Measurements from ENCODE around the gene TBC1D9. TPM values are rescaled to one million over a fixed set of nuclear protein-coding genes. Genes with fewer than 3 reads are reported as not detected.

TBC1D9 gene
- total RNA-seq, 1 donor = 28.7 TPM

DNA sequence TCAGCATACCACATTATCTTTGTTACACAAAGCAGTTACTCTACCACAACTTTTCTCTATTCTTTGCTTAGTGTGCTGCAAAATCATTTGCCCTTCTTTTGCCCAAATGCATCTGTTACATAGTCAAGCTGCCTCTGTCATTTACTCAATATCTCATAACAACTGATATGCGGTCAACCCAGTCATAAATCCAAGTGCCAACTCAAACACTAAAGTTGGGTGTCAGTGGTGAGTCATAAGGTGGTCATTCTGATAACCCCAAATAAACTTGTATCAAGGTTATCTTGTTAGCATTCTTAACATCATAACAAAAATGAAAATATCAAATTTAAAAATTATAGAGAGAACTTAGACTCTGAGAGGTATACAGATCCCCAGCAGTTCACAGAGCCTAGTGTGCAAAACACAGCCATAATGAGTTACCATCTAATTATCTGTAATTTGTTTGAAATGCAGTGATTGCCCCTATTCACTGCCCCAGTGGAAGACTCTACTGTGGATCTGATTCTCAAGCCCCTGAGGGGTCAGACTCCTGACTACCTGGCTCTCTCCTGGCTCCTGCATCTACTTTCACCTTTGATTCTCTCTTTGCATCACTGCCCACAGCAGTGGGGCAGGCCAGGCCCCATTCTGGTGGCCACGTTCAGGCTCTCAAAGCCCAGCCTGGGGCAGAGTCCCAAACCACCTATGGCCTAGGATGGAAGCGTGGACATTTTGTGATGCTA, 29.2 kb downstream of the TBC1D9 start:
- TF ChIP-seq, protein P1, sequence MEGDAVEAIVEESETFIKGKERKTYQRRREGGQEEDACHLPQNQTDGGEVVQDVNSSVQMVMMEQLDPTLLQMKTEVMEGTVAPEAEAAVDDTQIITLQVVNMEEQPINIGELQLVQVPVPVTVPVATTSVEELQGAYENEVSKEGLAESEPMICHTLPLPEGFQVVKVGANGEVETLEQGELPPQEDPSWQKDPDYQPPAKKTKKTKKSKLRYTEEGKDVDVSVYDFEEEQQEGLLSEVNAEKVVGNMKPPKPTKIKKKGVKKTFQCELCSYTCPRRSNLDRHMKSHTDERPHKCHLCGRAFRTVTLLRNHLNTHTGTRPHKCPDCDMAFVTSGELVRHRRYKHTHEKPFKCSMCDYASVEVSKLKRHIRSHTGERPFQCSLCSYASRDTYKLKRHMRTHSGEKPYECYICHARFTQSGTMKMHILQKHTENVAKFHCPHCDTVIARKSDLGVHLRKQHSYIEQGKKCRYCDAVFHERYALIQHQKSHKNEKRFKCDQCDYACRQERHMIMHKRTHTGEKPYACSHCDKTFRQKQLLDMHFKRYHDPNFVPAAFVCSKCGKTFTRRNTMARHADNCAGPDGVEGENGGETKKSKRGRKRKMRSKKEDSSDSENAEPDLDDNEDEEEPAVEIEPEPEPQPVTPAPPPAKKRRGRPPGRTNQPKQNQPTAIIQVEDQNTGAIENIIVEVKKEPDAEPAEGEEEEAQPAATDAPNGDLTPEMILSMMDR (IDR thresholded peaks at IDR 0.05; ENCODE audit: insufficient read depth, low read length) = no peak
- peak; percentile 82 for DNase-seq (ENCODE audit: low read depth)
- H3K4me3 ChIP-seq (ENCODE audit: low read depth, low read length) = no peak overlapping the region

DNA sequence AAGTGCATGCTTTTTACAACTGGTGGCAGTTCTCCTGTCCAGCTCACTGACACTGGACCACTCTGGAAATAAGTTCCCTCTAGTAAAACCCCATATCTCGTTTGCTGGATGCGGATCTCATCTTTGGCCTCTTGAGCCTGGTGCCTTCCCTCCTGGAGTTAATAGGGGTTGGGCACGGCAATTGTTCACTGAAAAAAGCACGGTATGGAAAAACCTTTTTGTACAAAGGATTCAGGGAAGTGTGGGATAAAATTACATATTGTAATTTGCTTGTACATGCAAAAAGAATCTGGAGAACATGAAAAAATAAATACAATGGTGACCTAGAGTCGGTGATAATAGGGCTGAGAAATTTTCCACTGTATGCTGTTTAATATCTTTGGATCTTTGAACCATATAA, 30.6 kb downstream of the TBC1D9 start:
- TF ChIP-seq, protein P1 (IDR thresholded peaks at IDR 0.05; ENCODE audit: insufficient read depth, low read length) = no peak
- no peak overlapping the region for H3K4me3 ChIP-seq (ENCODE audit: low read depth, low read length)
- no peak for DNase-seq (ENCODE audit: low read depth)

DNA sequence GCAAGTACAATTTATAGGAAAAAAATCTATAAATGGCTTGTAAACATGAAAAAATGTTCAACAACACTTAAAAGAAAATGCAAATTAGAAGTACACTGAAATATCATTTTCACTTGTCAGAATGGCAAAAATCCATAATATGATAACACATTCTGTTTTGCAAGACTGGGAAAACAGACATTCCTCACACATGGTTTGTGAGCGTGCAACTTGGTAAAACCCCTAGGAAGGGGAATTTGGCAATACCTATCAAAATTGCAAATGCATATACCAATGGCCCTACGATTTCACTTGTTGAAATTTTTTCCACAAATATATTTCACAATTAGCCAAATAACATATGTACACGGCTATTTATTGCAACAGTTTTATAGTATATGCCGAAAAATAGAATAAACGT, 31.4 kb downstream of the TBC1D9 start:
- TF ChIP-seq, protein P1 (IDR thresholded peaks at IDR 0.05; ENCODE audit: insufficient read depth, low read length) = no peak
- no peak overlapping the region for H3K4me3 ChIP-seq (ENCODE audit: low read depth, low read length)
- peak; percentile 40 for DNase-seq (ENCODE audit: low read depth)

DNA sequence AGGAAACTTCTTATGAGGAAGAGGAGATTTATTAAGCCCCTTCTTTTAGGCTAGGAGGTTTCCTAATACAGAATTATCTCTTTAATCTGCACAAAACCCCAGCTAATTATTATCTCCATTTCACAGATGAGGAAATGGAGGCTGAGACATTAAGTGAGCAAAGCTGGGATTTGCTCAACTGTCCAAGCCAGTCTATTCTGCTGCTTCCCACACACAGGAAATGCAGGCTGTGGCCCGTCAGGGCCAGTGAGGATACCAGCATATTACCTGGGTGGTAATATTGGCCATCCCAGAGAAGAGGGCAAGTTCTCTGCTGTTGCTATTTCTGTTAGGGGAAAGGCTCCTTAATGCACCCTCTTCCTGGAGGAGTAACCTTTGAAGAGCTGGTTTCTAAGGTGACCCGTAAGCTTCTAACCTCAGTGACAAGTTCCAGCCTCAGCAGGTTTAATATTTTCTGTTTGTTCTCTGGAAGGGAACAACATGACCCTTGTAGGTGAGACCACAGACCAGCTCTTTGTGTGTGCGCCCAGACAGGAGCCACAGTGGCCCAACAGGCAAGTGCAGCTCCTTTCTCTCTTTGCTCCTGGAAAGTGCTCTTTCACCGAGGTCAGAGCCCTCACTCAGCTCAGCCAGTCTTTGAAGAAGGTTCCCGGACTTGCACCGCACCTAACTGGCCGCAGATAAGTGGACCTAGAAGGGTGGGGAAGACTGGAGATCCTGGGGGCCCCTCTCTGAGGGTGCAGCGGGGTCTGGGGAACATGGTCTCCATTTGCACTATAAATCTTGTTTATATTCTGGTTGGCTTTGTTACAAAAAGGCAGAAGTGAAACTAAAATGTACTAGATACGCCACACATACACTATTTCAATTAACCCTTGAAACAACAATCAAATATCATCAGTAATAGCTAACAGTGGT, 35.5 kb downstream of the TBC1D9 start:
- no peak overlapping the region for H3K4me3 ChIP-seq (ENCODE audit: low read depth, low read length)
- TF ChIP-seq, protein P1 (IDR thresholded peaks at IDR 0.05; ENCODE audit: insufficient read depth, low read length) = no peak
- DNase-seq (ENCODE audit: low read depth) = no peak

DNA sequence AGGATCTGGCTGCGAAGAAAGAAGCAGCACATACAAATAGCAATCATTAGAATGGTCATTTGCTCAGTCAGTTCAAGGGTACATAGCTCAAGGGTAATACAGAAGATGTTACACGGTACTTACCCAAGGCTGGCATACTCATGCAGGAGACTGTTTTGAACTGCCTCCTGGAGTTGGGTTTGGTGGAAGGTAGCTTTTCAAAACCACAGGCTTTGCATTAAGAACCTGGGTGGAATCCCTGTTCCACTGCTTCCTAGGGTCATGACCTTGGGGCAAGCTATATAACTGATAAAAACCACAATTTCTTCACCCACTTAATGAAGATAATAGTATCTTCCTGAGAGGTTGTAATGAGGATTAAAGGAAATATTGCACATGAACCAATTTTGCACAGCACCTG, 36.5 kb downstream of the TBC1D9 start:
- TF ChIP-seq, protein P1 (IDR thresholded peaks at IDR 0.05; ENCODE audit: insufficient read depth, low read length) = no peak

DNA sequence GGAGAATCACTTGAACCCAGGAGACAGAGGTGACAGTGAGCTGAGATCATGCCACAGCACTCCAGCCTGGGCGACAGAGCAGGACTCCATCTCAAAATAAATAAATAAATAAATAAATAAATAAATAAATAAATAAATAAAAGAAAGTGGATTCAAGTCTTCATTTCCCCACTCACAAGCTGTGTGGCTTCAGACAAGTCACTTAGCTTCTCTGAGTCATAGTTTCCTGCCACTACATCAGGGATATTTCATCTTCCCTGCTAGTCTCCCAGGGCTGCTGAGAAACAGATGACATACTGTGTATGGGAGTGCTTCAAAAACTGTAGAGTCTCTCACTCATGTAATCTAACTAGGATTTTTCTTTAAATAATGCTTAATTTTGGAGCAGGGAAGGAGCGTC, 37.2 kb downstream of the TBC1D9 start:
- peak; percentile 65 for DNase-seq (ENCODE audit: low read depth)
- TF ChIP-seq, protein P1 (IDR thresholded peaks at IDR 0.05; ENCODE audit: insufficient read depth, low read length) = no peak
- no peak overlapping the region for H3K4me3 ChIP-seq (ENCODE audit: low read depth, low read length)

More for the DNA sequence above, 36.5 kb downstream of the TBC1D9 start:
- H3K4me3 ChIP-seq (ENCODE audit: low read depth, low read length) = no peak overlapping the region
- no peak for DNase-seq (ENCODE audit: low read depth)

Measured in fibroblast of the aortic adventitia (primary cell).